H1 (cell line): ENCODE results near the gene CAMK2B. TPM values are rescaled to one million over a fixed set of nuclear protein-coding genes. Genes with fewer than 3 reads are reported as not detected.

Experiments used
- CTBP2 ChIP-seq: IDR thresholded peaks from 2 replicates; pipeline ENCODE4 v1.7.0; 2011; ENCODE audit warnings: borderline replicate concordance, mild to moderate bottlenecking, moderate library complexity, mixed read lengths, low read length; ENCODE audit not compliant: insufficient read depth, insufficient read length
- polyA plus RNA-seq, 7 experiments: library from polyadenylated mRNA; depleted of rRNA in 3 of 7; stranded (reverse) in 5 of 7; unstranded in 2 of 7; fragments of >200 nt in 5 of 7; fragments of 200-250 nt in 2 of 7; gene quantifications; 1 replicate in 5 of 7; 2 replicates in 1 of 7; 4 replicates in 1 of 7; pipeline versions ENCODE4 v1.2.1 to v1.2.3, GENCODE V29; 2011 to 2013; ENCODE audit warnings: missing spikeins in 2 of 7, mixed read lengths in 2 of 7
- total RNA-seq: library from RNA; stranded (reverse); fragmentation: NEBNext Ultra II Directional; extraction: Animal tissue kit (Norgen Biotek cat#: 25700); gene quantifications from 2 replicates; pipeline ENCODE4 v1.2.1, GENCODE V29; 2021
- TF ChIP-seq, protein P1 (sequence below): IDR thresholded peaks from 2 replicates; pipeline ENCODE4 v1.6.1; 2012; ENCODE audit warnings: low read length, inconsistent platforms

CAMK2B gene
- total and polyA plus RNA-seq, 2 of the 8 experiments (the other 6 are each of a cell fraction or from before 2014, with no cell fraction given), result 0.05 to 0.15 TPM

GRCh38 chr7:44320794-44321371 lies 4.5 kb downstream of the CAMK2B start (continued):
- TF ChIP-seq, protein P1, sequence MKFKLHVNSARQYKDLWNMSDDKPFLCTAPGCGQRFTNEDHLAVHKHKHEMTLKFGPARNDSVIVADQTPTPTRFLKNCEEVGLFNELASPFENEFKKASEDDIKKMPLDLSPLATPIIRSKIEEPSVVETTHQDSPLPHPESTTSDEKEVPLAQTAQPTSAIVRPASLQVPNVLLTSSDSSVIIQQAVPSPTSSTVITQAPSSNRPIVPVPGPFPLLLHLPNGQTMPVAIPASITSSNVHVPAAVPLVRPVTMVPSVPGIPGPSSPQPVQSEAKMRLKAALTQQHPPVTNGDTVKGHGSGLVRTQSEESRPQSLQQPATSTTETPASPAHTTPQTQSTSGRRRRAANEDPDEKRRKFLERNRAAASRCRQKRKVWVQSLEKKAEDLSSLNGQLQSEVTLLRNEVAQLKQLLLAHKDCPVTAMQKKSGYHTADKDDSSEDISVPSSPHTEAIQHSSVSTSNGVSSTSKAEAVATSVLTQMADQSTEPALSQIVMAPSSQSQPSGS, result no peak
- no peak for TF ChIP-seq CTBP2
